Measurements from ENCODE around the gene PTPRB. TPM values are rescaled to one million over a fixed set of nuclear protein-coding genes. Genes with fewer than 3 reads are reported as not detected.

PTPRB gene
- total and polyA plus RNA-seq, 12 donors: 13.6 to 49.0 (median 36.8) TPM

- no peak overlapping the region for H3K27ac ChIP-seq
- WGBS, 2 donors: 22 to 25% methylated on average over 3 of the region's 3 CpGs
Observed at GRCh38 chr12:70577283-70577634, 60.0 kb downstream of the PTPRB start.

GRCh38 chr12:70576341-70577282 is 60.6 kb downstream of the PTPRB start:
- H3K27ac ChIP-seq: peak overlapping the region in 2 of 10 donors; percentile 1 to 6
- intact Hi-C loops (cut with DNase I): loop anchor here in 9 of 10 donors (1.0 to 10.0 kb wide), 12 partner anchors 39 to 702 kb away; partner anchors contain the start of genes CNOT2 (in 2 of the 9) and KCNMB4 (in 2 of the 9)
- no peak for DNase-seq

More at GRCh38 chr12:70577283-70577634, 60.0 kb downstream of the PTPRB start:
- H3K9me3 ChIP-seq: no peaks in the 10 kb centered on the region
- TF ChIP-seq CTCF (IDR thresholded peaks at IDR 0.05): no peak
- no peaks in the 10 kb centered on the region for H3K27me3 ChIP-seq
- no peak for DNase-seq
- ATAC-seq: no peak
- H3K4me3 ChIP-seq: no peak overlapping the region
- intact Hi-C loops (cut with DNase I): loop anchor here in 9 of 10 donors (1.0 to 10.0 kb wide), 12 partner anchors 40 to 702 kb away; partner anchors contain the start of genes CNOT2 (in 2 of the 9) and KCNMB4 (in 2 of the 9)
- H3K4me1 ChIP-seq: peaks cover 0 to 8% (median 0%) of the 10 kb centered on the region in 9 donors
- H3K36me3 ChIP-seq: peaks cover 0 to 86% (median 0%) of the 10 kb centered on the region in 9 donors

GRCh38 chr12:70571705-70572268 is 65.4 kb downstream of the PTPRB start:
- no peak for TF ChIP-seq CTCF (IDR thresholded peaks at IDR 0.05)
- no peak for DNase-seq
- WGBS, 2 donors: 57 to 65% methylated on average over 3 of the region's 3 CpGs
- no peak overlapping the region for H3K4me3 ChIP-seq
- no peak for ATAC-seq
- no peaks in the 10 kb centered on the region for H3K27me3 ChIP-seq
- intact Hi-C loops (cut with DNase I): loop anchor here in 6 of 10 donors (5.0 to 10.0 kb wide), 5 partner anchors 207 to 697 kb away; partner anchors contain the start of genes KCNMB4 (in 2 of the 6) and CNOT2 (in 1 of the 6)
- peaks cover 0 to 7% (median 0%) of the 10 kb centered on the region in 9 donors for H3K4me1 ChIP-seq
- H3K9me3 ChIP-seq: no peaks in the 10 kb centered on the region
- no peak overlapping the region for H3K27ac ChIP-seq
- H3K36me3 ChIP-seq: peaks cover 0 to 91% (median 6%) of the 10 kb centered on the region in 9 donors

More at GRCh38 chr12:70576341-70577282, 60.6 kb downstream of the PTPRB start:
- peak in 7 of 8 donors; percentile 64 to 89 (median 77) for ATAC-seq
- peaks cover 0 to 7% (median 0%) of the 10 kb centered on the region in 9 donors for H3K4me1 ChIP-seq
- WGBS, 2 donors: 59 to 63% methylated on average over 18 to 19 of the region's 19 CpGs
- H3K27me3 ChIP-seq: no peaks in the 10 kb centered on the region
- TF ChIP-seq CTCF (IDR thresholded peaks at IDR 0.05): peak; percentile 60 to 87 (median 83)
- H3K9me3 ChIP-seq: no peaks in the 10 kb centered on the region
- no peak overlapping the region for H3K4me3 ChIP-seq
- peaks cover 0 to 88% (median 0%) of the 10 kb centered on the region in 9 donors for H3K36me3 ChIP-seq

GRCh38 chr12:70571029-70571428 is 66.2 kb downstream of the PTPRB start:
- intact Hi-C loops (cut with DNase I): loop anchor here in 6 of 10 donors (5.0 to 10.0 kb wide), 5 partner anchors 206 to 696 kb away; partner anchors contain the start of genes KCNMB4 (in 2 of the 6) and CNOT2 (in 1 of the 6)
- Histone ChIP-seq H3K4me3 (no peak overlapping the region), H3K36me3 (peaks cover 0 to 96% (median 6%) of the 10 kb centered on the region in 9 donors), H3K27me3 (no peaks in the 10 kb centered on the region), H3K4me1 (peaks cover 0 to 7% (median 0%) of the 10 kb centered on the region in 9 donors), H3K9me3 (no peaks in the 10 kb centered on the region), H3K27ac (no peak overlapping the region)
- DNase-seq: no peak
- 95 to 96% methylated on average over 8 of the region's 8 CpGs for WGBS, 2 donors
- no peak for ATAC-seq
- no peak for TF ChIP-seq CTCF (IDR thresholded peaks at IDR 0.05)
